Measurements from ENCODE around the gene AGRP. TPM values are rescaled to one million over a fixed set of nuclear protein-coding genes. Genes with fewer than 3 reads are reported as not detected.

The AGRP gene
- total RNA-seq, 1 donor from 2014 or later: not detected

GRCh38 chr16:67444259-67445125 is 38.9 kb downstream of the AGRP start:
- H3K9me3 ChIP-seq (ENCODE audit: insufficient read depth, low read depth, low read length): no peaks in the 10 kb centered on the region
- no peak overlapping the region for H2AFZ ChIP-seq (ENCODE audit: low read depth, low read length)
- no peak for FAIRE-seq
- Mint-ChIP-seq H3K4me1 (ENCODE audit: low read depth, unreplicated experiment) (peaks cover 13% of the 10 kb centered on the region), H3K27me3 (ENCODE audit: low read depth, unreplicated experiment) (no peaks in the 10 kb centered on the region), H3K9me3 (ENCODE audit: unreplicated experiment) (no peaks in the 10 kb centered on the region), H3K27ac (ENCODE audit: unreplicated experiment) (no peak overlapping the region), H3K4me3 (ENCODE audit: unreplicated experiment) (no peak overlapping the region), H3K36me3 (ENCODE audit: low read depth, unreplicated experiment) (peaks cover 16% of the 10 kb centered on the region)
- DNase-seq (ENCODE audit: low read depth): no peak
- H3K4me3 ChIP-seq (ENCODE audit: insufficient read depth, low read depth, low read length): no peak overlapping the region
- peaks cover 6% of the 10 kb centered on the region for H3K4me1 ChIP-seq (ENCODE audit: insufficient read depth, low read length)
- peaks cover 88% of the 10 kb centered on the region for H4K20me1 ChIP-seq (ENCODE audit: insufficient read depth, low read length)
- H3K4me2 ChIP-seq (ENCODE audit: low read length): peak overlapping the region; percentile 13
- H3K79me2 ChIP-seq (ENCODE audit: insufficient read depth, low read length): peaks cover 4% of the 10 kb centered on the region
- peak overlapping the region; percentile 31 for H3K9ac ChIP-seq (ENCODE audit: low read length)
- no peak overlapping the region for H3K27ac ChIP-seq (ENCODE audit: low read depth, low read length)
- H3K27me3 ChIP-seq (ENCODE audit: insufficient read depth, low read length): no peaks in the 10 kb centered on the region
- no peaks in the 10 kb centered on the region for H3K36me3 ChIP-seq (ENCODE audit: insufficient read depth, low read length)
- TF ChIP-seq EZH2 (IDR thresholded peaks at IDR 0.05; ENCODE audit: insufficient read depth, low read length): no peak
- TF ChIP-seq, protein P1, sequence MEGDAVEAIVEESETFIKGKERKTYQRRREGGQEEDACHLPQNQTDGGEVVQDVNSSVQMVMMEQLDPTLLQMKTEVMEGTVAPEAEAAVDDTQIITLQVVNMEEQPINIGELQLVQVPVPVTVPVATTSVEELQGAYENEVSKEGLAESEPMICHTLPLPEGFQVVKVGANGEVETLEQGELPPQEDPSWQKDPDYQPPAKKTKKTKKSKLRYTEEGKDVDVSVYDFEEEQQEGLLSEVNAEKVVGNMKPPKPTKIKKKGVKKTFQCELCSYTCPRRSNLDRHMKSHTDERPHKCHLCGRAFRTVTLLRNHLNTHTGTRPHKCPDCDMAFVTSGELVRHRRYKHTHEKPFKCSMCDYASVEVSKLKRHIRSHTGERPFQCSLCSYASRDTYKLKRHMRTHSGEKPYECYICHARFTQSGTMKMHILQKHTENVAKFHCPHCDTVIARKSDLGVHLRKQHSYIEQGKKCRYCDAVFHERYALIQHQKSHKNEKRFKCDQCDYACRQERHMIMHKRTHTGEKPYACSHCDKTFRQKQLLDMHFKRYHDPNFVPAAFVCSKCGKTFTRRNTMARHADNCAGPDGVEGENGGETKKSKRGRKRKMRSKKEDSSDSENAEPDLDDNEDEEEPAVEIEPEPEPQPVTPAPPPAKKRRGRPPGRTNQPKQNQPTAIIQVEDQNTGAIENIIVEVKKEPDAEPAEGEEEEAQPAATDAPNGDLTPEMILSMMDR (IDR thresholded peaks at IDR 0.05; ENCODE audit: insufficient read depth, low read depth, low read length): no peak

GRCh38 chr16:67443265-67443664 is 40.1 kb downstream of the AGRP start:
- TF ChIP-seq EZH2 (IDR thresholded peaks at IDR 0.05; ENCODE audit: insufficient read depth, low read length): no peak
- TF ChIP-seq, protein P1 (IDR thresholded peaks at IDR 0.05; ENCODE audit: insufficient read depth, low read depth, low read length): no peak
- H3K4me2 ChIP-seq (ENCODE audit: low read length): no peak overlapping the region
- H3K27me3 ChIP-seq (ENCODE audit: insufficient read depth, low read length): no peaks in the 10 kb centered on the region
- H2AFZ ChIP-seq (ENCODE audit: low read depth, low read length): no peak overlapping the region
- FAIRE-seq: no peak
- Mint-ChIP-seq H3K4me3 (ENCODE audit: unreplicated experiment) (no peak overlapping the region), H3K9me3 (ENCODE audit: unreplicated experiment) (no peaks in the 10 kb centered on the region), H3K36me3 (ENCODE audit: low read depth, unreplicated experiment) (peaks cover 21% of the 10 kb centered on the region), H3K27me3 (ENCODE audit: low read depth, unreplicated experiment) (no peaks in the 10 kb centered on the region), H3K4me1 (ENCODE audit: low read depth, unreplicated experiment) (peaks cover 13% of the 10 kb centered on the region), H3K27ac (ENCODE audit: unreplicated experiment) (no peak overlapping the region)
- no peak overlapping the region for H3K9ac ChIP-seq (ENCODE audit: low read length)
- no peak for DNase-seq (ENCODE audit: low read depth)
- peaks cover 6% of the 10 kb centered on the region for H3K4me1 ChIP-seq (ENCODE audit: insufficient read depth, low read length)
- no peak overlapping the region for H3K27ac ChIP-seq (ENCODE audit: low read depth, low read length)
- H3K79me2 ChIP-seq (ENCODE audit: insufficient read depth, low read length): no peaks in the 10 kb centered on the region
- no peaks in the 10 kb centered on the region for H3K36me3 ChIP-seq (ENCODE audit: insufficient read depth, low read length)
- H4K20me1 ChIP-seq (ENCODE audit: insufficient read depth, low read length): peaks cover 76% of the 10 kb centered on the region
- H3K9me3 ChIP-seq (ENCODE audit: insufficient read depth, low read depth, low read length): no peaks in the 10 kb centered on the region
- H3K4me3 ChIP-seq (ENCODE audit: insufficient read depth, low read depth, low read length): no peak overlapping the region
